Activated naive CD4-positive, alpha-beta T cell treated with anti-CD3 and anti-CD28 coated beads, Interleukin-2, amount 10 ng/mL, durations not matched to agents 7 days and 5 days (primary cell): Measurements from ENCODE around the gene TNNC1.
A peak's percentile ranks its signal among the peaks of the same experiment; 100 is the strongest.

Experiments
- CTCF ChIA-PET: fragments of 350-600 bp; sonication (Branson Sonifier 250); formaldehyde crosslinking; loops from one replicate; lab custom pipeline; 2021; ENCODE audit warnings: antibody characterized with exemption; lab: Charles Lee
- DNase-seq: peaks from one replicate; pipeline ENCODE4 v3.0.0-alpha.2; 2020
- H3K27ac Mint-ChIP-seq: one replicate; pipeline ENCODE4 v1.8.0; 2021; ENCODE audit warnings: mild to moderate bottlenecking, moderate library complexity, mixed read lengths
- H3K27me3 Mint-ChIP-seq: one replicate; pipeline ENCODE4 v1.8.0; 2021; ENCODE audit warnings: mild to moderate bottlenecking, mixed read lengths
- H3K36me3 Mint-ChIP-seq: one replicate; pipeline ENCODE4 v1.8.0; 2021; ENCODE audit warnings: mixed read lengths
- H3K4me1 Mint-ChIP-seq: one replicate; pipeline ENCODE4 v1.8.0; 2021; ENCODE audit warnings: mixed read lengths
- H3K4me3 Mint-ChIP-seq: one replicate; pipeline ENCODE4 v1.8.0; 2021; ENCODE audit warnings: mild to moderate bottlenecking, moderate library complexity, mixed read lengths
- H3K9me3 Mint-ChIP-seq: one replicate; pipeline ENCODE4 v1.8.0; 2021; ENCODE audit warnings: mixed read lengths

The TNNC1 gene

DNA sequence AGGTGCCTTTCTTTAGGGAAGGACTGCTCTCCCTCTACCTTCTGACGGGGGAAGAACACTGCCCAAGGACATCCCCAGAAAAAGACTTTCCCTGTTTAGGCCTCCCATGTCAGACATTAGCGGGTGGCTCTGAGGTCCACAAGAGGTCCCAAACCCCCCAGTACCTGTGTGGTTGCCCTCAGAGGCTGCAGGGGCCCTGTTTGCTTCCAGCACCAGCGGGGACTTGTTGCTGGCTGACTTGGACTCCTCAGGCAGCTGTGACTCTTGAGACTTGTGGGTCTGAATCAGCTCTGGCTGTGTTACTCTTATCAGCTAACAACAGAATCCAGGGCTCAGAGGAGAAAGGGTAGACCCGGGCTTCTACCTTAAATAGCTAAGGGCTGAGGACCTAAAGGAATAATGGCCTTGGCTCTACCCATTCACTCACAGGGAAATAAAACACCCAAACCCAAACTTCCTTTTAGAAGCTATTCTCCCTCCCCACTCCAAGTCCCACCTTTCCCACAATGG is 48.2 kb downstream of the TNNC1 start:
- CTCF ChIA-PET: no interaction called here
- H3K4me3 Mint-ChIP-seq: no peak overlapping the region

DNA sequence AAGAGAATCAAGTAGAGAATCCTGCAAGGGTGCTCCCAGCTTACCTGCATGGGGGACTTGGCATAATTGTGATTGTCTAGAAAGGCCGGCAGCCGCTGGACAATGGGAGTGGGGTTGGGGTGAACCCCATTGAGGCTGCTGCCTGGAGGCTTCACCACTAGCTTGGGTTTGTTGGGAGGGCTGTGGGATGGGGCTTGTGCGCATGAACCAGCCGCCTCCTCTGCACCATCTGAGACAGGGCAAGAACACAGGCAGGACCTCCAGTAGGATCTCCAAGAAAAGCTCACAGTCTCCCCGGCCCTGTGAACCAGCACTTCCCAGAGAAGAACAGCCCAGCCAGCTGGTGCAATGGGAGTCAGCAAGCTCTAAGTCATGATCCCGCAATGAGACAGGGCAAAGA is 48.8 kb downstream of the TNNC1 start:
- Mint-ChIP-seq H3K4me3 (no peak overlapping the region), H3K27ac (no peak overlapping the region), H3K36me3 (peaks cover 51% of the 10 kb centered on the region), H3K4me1 (peaks cover 14% of the 10 kb centered on the region), H3K9me3 (no peaks in the 10 kb centered on the region), H3K27me3 (peaks cover 4% of the 10 kb centered on the region)
- CTCF ChIA-PET: interaction anchor here (0.9 kb wide), 1 partner anchor 20 kb away, joined by 3 read pairs; no protein-coding TSS in a partner anchor
- no peak for DNase-seq

More for the DNA sequence above, 48.2 kb downstream of the TNNC1 start:
- Mint-ChIP-seq H3K9me3 (no peaks in the 10 kb centered on the region), H3K27me3 (peaks cover 4% of the 10 kb centered on the region), H3K36me3 (peaks cover 51% of the 10 kb centered on the region), H3K4me1 (peaks cover 14% of the 10 kb centered on the region), H3K27ac (no peak overlapping the region)
- no peak for DNase-seq

DNA sequence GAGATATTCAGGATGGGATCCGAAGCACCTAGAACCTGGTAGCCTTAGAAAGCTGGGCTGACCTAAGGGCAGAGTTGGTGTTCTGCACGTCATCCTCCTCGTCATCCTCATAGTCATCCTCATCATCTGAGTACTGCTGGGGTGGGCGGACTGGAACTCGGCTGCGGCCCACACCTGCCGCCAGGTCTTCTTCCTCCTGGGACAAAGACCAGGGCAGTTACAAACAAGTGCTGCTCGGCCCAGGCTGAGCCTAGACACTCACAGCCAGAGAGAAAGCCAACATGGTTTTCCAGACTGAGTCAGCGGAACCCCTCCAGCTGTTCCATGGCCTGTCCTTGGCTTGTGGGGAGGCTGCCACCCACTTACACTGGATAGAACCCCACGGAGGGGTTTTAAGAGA is 49.5 kb downstream of the TNNC1 start:
- no peak for DNase-seq
- Mint-ChIP-seq H3K9me3 (no peaks in the 10 kb centered on the region), H3K36me3 (peaks cover 51% of the 10 kb centered on the region), H3K27ac (no peak overlapping the region), H3K4me3 (no peak overlapping the region), H3K4me1 (peaks cover 14% of the 10 kb centered on the region), H3K27me3 (no peaks in the 10 kb centered on the region)
- CTCF ChIA-PET: interaction anchor here (0.9 kb wide), 1 partner anchor 19 kb away, joined by 3 read pairs; no protein-coding TSS in a partner anchor

DNA sequence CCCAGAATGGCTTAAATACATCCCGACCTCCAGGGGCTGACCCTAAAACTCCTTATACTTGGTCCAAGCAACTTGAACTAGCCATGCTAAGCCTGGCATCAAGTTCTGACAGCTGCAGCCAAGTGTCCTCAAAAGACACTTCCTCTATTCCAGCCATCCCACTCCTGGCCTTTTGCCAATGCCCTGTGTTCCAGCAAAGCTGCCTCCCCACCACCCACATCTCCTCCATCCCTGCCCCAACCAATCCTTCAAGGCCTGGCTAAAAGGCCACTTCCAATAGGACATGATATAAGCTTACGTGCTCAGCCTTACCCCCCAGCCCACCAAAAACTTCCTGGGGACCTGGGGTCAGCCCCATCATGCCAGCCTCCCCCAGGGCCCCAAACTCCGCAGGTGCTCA is 49.9 kb downstream of the TNNC1 start:
- H3K4me3 Mint-ChIP-seq: no peak overlapping the region
- CTCF ChIA-PET: no interaction called here
- H3K36me3 Mint-ChIP-seq: peaks cover 51% of the 10 kb centered on the region
- no peak overlapping the region for H3K27ac Mint-ChIP-seq
- peaks cover 11% of the 10 kb centered on the region for H3K4me1 Mint-ChIP-seq
- no peaks in the 10 kb centered on the region for H3K9me3 Mint-ChIP-seq
- no peaks in the 10 kb centered on the region for H3K27me3 Mint-ChIP-seq
- DNase-seq: no peak

GRCh38 chr3:52403271-52403841 is 50.5 kb downstream of the TNNC1 start:
- CTCF ChIA-PET: no interaction called here
- H3K36me3 Mint-ChIP-seq: peaks cover 47% of the 10 kb centered on the region
- no peak overlapping the region for H3K4me3 Mint-ChIP-seq
- no peaks in the 10 kb centered on the region for H3K9me3 Mint-ChIP-seq
- no peak for DNase-seq
- no peak overlapping the region for H3K27ac Mint-ChIP-seq
- H3K4me1 Mint-ChIP-seq: peaks cover 5% of the 10 kb centered on the region
- no peaks in the 10 kb centered on the region for H3K27me3 Mint-ChIP-seq

DNA sequence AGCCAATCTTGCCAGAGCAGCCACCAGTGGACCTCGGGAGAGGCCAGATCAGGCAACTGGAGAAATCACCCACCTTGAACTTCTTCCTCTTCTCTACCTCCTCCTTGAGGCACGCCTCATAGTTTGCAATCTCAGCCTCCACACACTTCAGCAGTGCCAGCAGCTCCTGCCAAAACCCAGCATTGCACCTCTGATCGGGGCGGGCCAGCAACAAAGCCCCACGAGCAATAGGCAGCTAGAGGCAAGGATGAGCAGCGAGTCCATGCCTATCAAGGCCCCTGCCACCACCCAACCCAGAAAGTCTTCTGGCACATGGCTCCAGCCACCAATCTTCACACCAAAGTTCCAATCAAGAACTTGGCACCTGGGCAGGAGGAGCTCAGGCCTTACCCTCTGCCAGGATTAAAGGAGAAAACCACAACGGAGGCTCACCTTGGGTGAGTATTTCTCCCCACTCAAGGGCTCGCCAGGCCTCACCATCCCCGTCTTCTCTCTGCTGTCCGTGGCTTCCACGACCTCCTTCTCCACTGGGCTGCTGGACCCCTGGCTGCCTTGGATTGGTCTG is 51.1 kb downstream of the TNNC1 start:
- no peak overlapping the region for H3K4me3 Mint-ChIP-seq
- peaks cover 2% of the 10 kb centered on the region for H3K4me1 Mint-ChIP-seq
- no peak for DNase-seq
- H3K36me3 Mint-ChIP-seq: peaks cover 44% of the 10 kb centered on the region
- H3K9me3 Mint-ChIP-seq: no peaks in the 10 kb centered on the region
- CTCF ChIA-PET: no interaction called here
- H3K27ac Mint-ChIP-seq: peak overlapping the region; percentile 5
- H3K27me3 Mint-ChIP-seq: no peaks in the 10 kb centered on the region

DNA sequence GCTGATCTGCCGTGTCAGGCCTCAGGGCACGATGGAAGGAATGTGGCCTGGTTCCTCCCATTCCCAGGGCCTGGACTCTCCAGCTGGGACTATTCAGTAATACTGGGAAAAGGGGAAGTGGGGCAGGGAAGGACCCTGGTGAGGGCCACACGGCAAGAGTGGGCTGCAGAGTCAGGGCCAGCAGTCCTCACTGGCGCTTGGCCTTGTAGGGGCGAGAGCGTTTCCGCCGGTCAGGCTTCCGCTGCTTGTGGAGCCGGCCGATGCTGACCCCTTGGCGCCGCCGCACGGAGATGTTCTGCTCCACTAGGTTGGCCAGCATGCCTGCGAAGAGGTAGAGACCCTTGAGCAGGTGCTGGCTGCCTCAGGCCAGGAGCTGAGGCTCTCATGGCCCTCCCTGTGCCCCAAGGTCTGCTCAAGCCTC is 51.7 kb downstream of the TNNC1 start:
- Mint-ChIP-seq H3K4me1 (peaks cover 2% of the 10 kb centered on the region), H3K27ac (no peak overlapping the region), H3K9me3 (no peaks in the 10 kb centered on the region), H3K4me3 (no peak overlapping the region), H3K36me3 (peaks cover 38% of the 10 kb centered on the region), H3K27me3 (no peaks in the 10 kb centered on the region)
- no peak for DNase-seq
- CTCF ChIA-PET: no interaction called here

DNA sequence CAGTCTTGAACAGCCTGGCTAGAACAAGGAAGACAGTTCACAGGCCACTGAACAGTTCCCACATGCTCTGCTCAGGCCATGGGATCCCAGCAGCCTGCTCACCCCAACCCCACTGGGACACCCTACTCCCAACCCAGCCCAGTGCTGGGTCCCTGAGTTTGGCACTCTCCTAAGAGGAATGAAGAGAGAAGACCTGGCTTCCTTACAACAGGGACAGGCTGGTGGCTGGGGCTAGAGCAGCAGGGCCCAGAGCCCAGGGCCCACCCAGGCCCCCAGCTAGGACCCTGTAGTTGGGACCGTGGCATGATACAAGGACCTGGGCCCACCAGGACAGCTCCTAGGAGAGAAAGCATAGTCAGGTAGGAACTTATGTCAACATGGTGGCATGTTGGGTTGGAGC is 52.3 kb downstream of the TNNC1 start:
- H3K4me3 Mint-ChIP-seq: no peak overlapping the region

More for the DNA sequence above, 52.3 kb downstream of the TNNC1 start:
- Mint-ChIP-seq H3K27ac (no peak overlapping the region), H3K36me3 (peaks cover 33% of the 10 kb centered on the region), H3K4me1 (peaks cover 2% of the 10 kb centered on the region), H3K27me3 (no peaks in the 10 kb centered on the region), H3K9me3 (no peaks in the 10 kb centered on the region)
- CTCF ChIA-PET: no interaction called here
- no peak for DNase-seq
